OCI-LY1 (cell line): ENCODE data around the gene CIBAR2.

Experiments
- H2AFZ ChIP-seq: fragments of 200-600 bp; sonication (generic), shearing (Covaris generic); 2 replicates; pipeline ENCODE4 v1.6.0; 2014; ENCODE audit warnings: antibody characterized with exemption, mild to moderate bottlenecking, low read length
- H3F3A ChIP-seq: fragments of 200-600 bp; sonication (generic), shearing (Covaris generic); 2 replicates; pipeline ENCODE4 v1.6.0; 2014; ENCODE audit warnings: mild to moderate bottlenecking, antibody characterized with exemption, low read length, moderate library complexity; ENCODE audit not compliant: insufficient read depth
- H3K27ac ChIP-seq: fragments of 200-600 bp; sonication (generic); 2 replicates; pipeline ENCODE4 v1.5.1; 2014; ENCODE audit warnings: low read length, mixed run types, mild to moderate bottlenecking, low read depth; ENCODE audit not compliant: poor library complexity, severe bottlenecking
- H3K27me3 ChIP-seq: fragments of 200-600 bp; sonication (generic); 2 replicates; pipeline ENCODE4 v1.6.0; 2014; ENCODE audit warnings: antibody characterized with exemption, mild to moderate bottlenecking, low read length, moderate library complexity; ENCODE audit not compliant: insufficient read depth
- H3K36me3 ChIP-seq: fragments of 200-600 bp; sonication (generic); 2 replicates; pipeline ENCODE4 v1.6.1; 2014; ENCODE audit warnings: mild to moderate bottlenecking, antibody characterized with exemption, low read length, moderate library complexity, mixed read lengths; ENCODE audit not compliant: insufficient read depth
- H3K4me1 ChIP-seq: fragments of 200-600 bp; sonication (generic); 2 replicates; pipeline ENCODE4 v1.5.1; 2014; ENCODE audit warnings: mild to moderate bottlenecking, low read length, moderate library complexity; ENCODE audit not compliant: insufficient read depth, severe bottlenecking
- H3K4me2 ChIP-seq: fragments of 200-600 bp; sonication (generic), shearing (Covaris generic); 2 replicates; pipeline ENCODE4 v1.6.1; 2014; ENCODE audit warnings: low read length
- H3K4me3 ChIP-seq: fragments of 200-600 bp; sonication (generic); 2 replicates; pipeline ENCODE4 v1.5.1; 2014; ENCODE audit warnings: low read length, low read depth, mild to moderate bottlenecking, mixed read lengths; ENCODE audit not compliant: poor library complexity, severe bottlenecking
- H3K79me2 ChIP-seq: fragments of 200-600 bp; shearing (Covaris generic); 2 replicates; pipeline ENCODE4 v1.6.1; 2016; ENCODE audit warnings: mixed run types, low read length, mixed read lengths; ENCODE audit not compliant: insufficient read depth
- H3K9ac ChIP-seq: fragments of 200-600 bp; sonication (generic), shearing (Covaris generic); 2 replicates; pipeline ENCODE4 v1.6.1; 2014; ENCODE audit warnings: mild to moderate bottlenecking, low read length, mixed read lengths
- H3K9me2 ChIP-seq: fragments of 200-600 bp; sonication (generic), shearing (Covaris generic); 2 replicates; pipeline ENCODE4 v1.6.1; 2014; ENCODE audit warnings: low read depth, mild to moderate bottlenecking, low read length, mixed read lengths
- H3K9me3 ChIP-seq: fragments of 200-600 bp; shearing (Covaris generic); 2 replicates; pipeline ENCODE4 v1.6.1; 2014; ENCODE audit warnings: low read length, mixed read lengths
- H4K20me1 ChIP-seq: fragments of 200-600 bp; sonication (generic), shearing (Covaris generic); 2 replicates; pipeline ENCODE4 v1.6.0; 2016; ENCODE audit warnings: mild to moderate bottlenecking, low read length; ENCODE audit not compliant: insufficient read depth
- CTCF ChIP-seq: fragments of 200-600 bp; sonication (generic), shearing (Covaris generic); IDR thresholded peaks from 2 replicates; pipeline ENCODE4 v1.5.1; 2017; ENCODE audit warnings: mild to moderate bottlenecking, antibody characterized with exemption, low read length, moderate library complexity, mixed read lengths
- EZH2 ChIP-seq: fragments of 200-600 bp; sonication (generic), shearing (Covaris generic); IDR thresholded peaks from 2 replicates; pipeline ENCODE4 v1.8.0; 2017; ENCODE audit warnings: borderline replicate concordance, mixed run types, mild to moderate bottlenecking, antibody characterized with exemption, low read length, moderate library complexity, mixed read lengths

Gene CIBAR2

GRCh38 chr16:85072076-85072860 is 40.0 kb downstream of the CIBAR2 start:
- Histone ChIP-seq H3K9me3 (no peaks in the 10 kb centered on the region), H3K27ac (no peak overlapping the region), H3K4me2 (no peak overlapping the region), H4K20me1 (no peaks in the 10 kb centered on the region), H3K27me3 (0 out of 2 replicates have a peak, but pooled peaks cover 6% of the 10 kb centered on the region), H3F3A (no peaks in the 10 kb centered on the region), H3K36me3 (no peaks in the 10 kb centered on the region), H3K9me2 (no peaks in the 10 kb centered on the region), H3K4me3 (no peak overlapping the region), H3K9ac (no peak overlapping the region), H3K4me1 (no peaks in the 10 kb centered on the region), H2AFZ (no peak overlapping the region), H3K79me2 (no peaks in the 10 kb centered on the region)
- no peak for TF ChIP-seq EZH2
- TF ChIP-seq CTCF, result no peak

GRCh38 chr16:85069171-85069570 is 43.1 kb downstream of the CIBAR2 start:
- Histone ChIP-seq H3K27me3 (0 out of 2 replicates have a peak, but pooled peaks cover 7% of the 10 kb centered on the region), H3K4me2 (no peak overlapping the region), H3K9me2 (no peaks in the 10 kb centered on the region), H3K4me3 (no peak overlapping the region), H3K9ac (no peak overlapping the region), H3F3A (no peaks in the 10 kb centered on the region), H4K20me1 (no peaks in the 10 kb centered on the region), H3K27ac (no peak overlapping the region), H3K9me3 (no peaks in the 10 kb centered on the region), H3K4me1 (no peaks in the 10 kb centered on the region), H3K79me2 (no peaks in the 10 kb centered on the region), H2AFZ (no peak overlapping the region), H3K36me3 (no peaks in the 10 kb centered on the region)
- no peak for TF ChIP-seq EZH2

DNA sequence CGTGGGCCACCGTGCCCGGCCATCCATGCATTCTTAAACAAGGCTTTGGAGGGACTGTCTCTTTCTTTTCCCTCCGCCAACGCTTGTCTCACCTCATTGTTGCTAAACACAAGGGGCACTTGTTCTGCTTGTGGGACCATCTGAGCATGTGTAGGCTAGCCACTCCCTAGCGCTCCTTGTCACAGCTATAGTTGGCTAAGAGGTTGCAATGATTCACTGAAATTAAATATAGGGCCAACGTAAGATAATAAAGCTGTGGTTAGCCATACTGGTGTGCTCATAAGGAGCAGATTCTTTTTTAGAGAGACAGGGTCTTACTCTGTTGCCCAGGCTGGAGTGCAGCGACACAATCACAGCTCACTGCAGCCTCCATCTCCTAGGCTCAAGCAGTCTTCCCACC is 43.5 kb downstream of the CIBAR2 start:
- Histone ChIP-seq H3K4me2 (no peak overlapping the region), H4K20me1 (no peaks in the 10 kb centered on the region), H3F3A (no peaks in the 10 kb centered on the region), H3K27me3 (0 out of 2 replicates have a peak, but pooled peaks cover 7% of the 10 kb centered on the region), H3K36me3 (no peaks in the 10 kb centered on the region), H3K9ac (no peak overlapping the region), H3K4me3 (no peak overlapping the region), H3K27ac (no peak overlapping the region), H3K9me2 (no peaks in the 10 kb centered on the region), H3K79me2 (no peaks in the 10 kb centered on the region), H3K4me1 (no peaks in the 10 kb centered on the region), H3K9me3 (no peaks in the 10 kb centered on the region), H2AFZ (no peak overlapping the region)
- TF ChIP-seq EZH2 (no peak), CTCF (no peak)

GRCh38 chr16:85067426-85067825 is 44.8 kb downstream of the CIBAR2 start:
- no peaks in the 10 kb centered on the region for H3K79me2 ChIP-seq
- H4K20me1 ChIP-seq, result no peaks in the 10 kb centered on the region
- H3K4me1 ChIP-seq, result no peaks in the 10 kb centered on the region
- H3K4me3 ChIP-seq, result no peak overlapping the region
- no peaks in the 10 kb centered on the region for H3K36me3 ChIP-seq
- no peak overlapping the region for H3K4me2 ChIP-seq
- no peak for TF ChIP-seq CTCF
- no peak for TF ChIP-seq EZH2
- no peak overlapping the region for H3K9ac ChIP-seq
- H2AFZ ChIP-seq, result no peak overlapping the region
- H3F3A ChIP-seq, result no peaks in the 10 kb centered on the region
- H3K9me2 ChIP-seq, result no peaks in the 10 kb centered on the region
- no peak overlapping the region for H3K27ac ChIP-seq
- H3K9me3 ChIP-seq, result no peaks in the 10 kb centered on the region
- 0 out of 2 replicates have a peak, but pooled peaks cover 7% of the 10 kb centered on the region for H3K27me3 ChIP-seq
